HepG2 (cell line): ENCODE measurements around the gene RAP1GAP2. TPM values are rescaled to one million over a fixed set of nuclear protein-coding genes. Genes with fewer than 3 reads are reported as not detected.

ENCODE experiments used
- ATAC-seq: fragments of 200-7000 bp; cut with Tn5 transposase; 3 replicates; pipeline ENCODE4 v1.9.1; 2020; ENCODE audit warnings: mild to moderate bottlenecking, moderate library complexity
- BruUV-seq: library from RNA; stranded (reverse); fragments of 400-500 nt; replicated peaks from 2 replicates; lab custom pipeline; 2021; lab: Mats Ljungman, UMichigan
- CTCF ChIA-PET: fragments of 300-600 bp; formaldehyde crosslinking; extraction: SDS; loops from one replicate; lab custom pipeline; 2021; ENCODE audit warnings: low total read pairs, inconsistent platforms, low intra/inter-chr PET ratio; lab: Yijun Ruan, JAX
- POLR2A ChIA-PET: fragments of 350-600 bp; sonication (Branson Sonifier 250); formaldehyde crosslinking; loops from one replicate; lab custom pipeline; 2020; ENCODE audit warnings: antibody characterized with exemption, inconsistent platforms; lab: Yijun Ruan, JAX
- DNase-seq: peaks from one replicate; pipeline ENCODE4 v3.0.0-alpha.2; 2015; ENCODE audit warnings: low spot score
- FAIRE-seq: peaks from 3 replicates; lab custom pipeline; 2011; peaks lifted over from hg19 to GRCh38; lab: Jason Lieb, UNC
- H2AFZ ChIP-seq: one replicate; pipeline ENCODE4 v1.6.1; 2011; ENCODE audit warnings: low read length, inconsistent platforms
- H3K27ac ChIP-seq: fragments of 300-600 bp; 3 replicates; pipeline ENCODE4 v1.8.0; 2011; ENCODE audit warnings: mixed run types, mild to moderate bottlenecking, mixed read lengths, low read length, inconsistent platforms; ENCODE audit not compliant: insufficient read depth; ENCODE audit errors: extremely low read length
- H3K27me3 ChIP-seq, 2 experiments: fragments of 200-600 bp in 1 of 2; 2 replicates in 1 of 2; 3 replicates in 1 of 2; pipeline versions ENCODE4 v1.6.0 to v1.8.0; 2011; ENCODE audit warnings: low read length in 2 of 2, mild to moderate bottlenecking in 2 of 2, moderate library complexity in 2 of 2, inconsistent platforms in 1 of 2; ENCODE audit not compliant: insufficient read depth in 2 of 2, control insufficient read depth in 1 of 2
- H3K36me3 ChIP-seq, 2 experiments: fragments of 200-600 bp in 1 of 2; replicated peaks in 1 of 2; 2 replicates in 1 of 2; 3 replicates in 1 of 2; pipeline versions ENCODE4 v1.5.1 to v1.8.0; 2011; ENCODE audit warnings: low read length in 2 of 2, inconsistent platforms in 1 of 2; ENCODE audit not compliant: insufficient read depth in 2 of 2, control insufficient read depth in 1 of 2
- H3K4me1 ChIP-seq: 2 replicates; pipeline ENCODE4 v1.5.1; 2012; ENCODE audit warnings: low read length, inconsistent platforms; ENCODE audit not compliant: insufficient read depth
- H3K4me2 ChIP-seq: 2 replicates; pipeline ENCODE4 v1.6.0; 2011; ENCODE audit warnings: low read depth, low read length, inconsistent platforms
- H3K4me3 ChIP-seq, 3 experiments: fragments of 200-600 bp in 1 of 3; sonication (generic), shearing (Covaris generic) in 1 of 3; replicated peaks in 1 of 3; 2 replicates each; pipeline ENCODE4 v1.5.1; 2011 to 2016; ENCODE audit warnings: low read length in 3 of 3, inconsistent platforms in 2 of 3, low read depth in 2 of 3, mild to moderate bottlenecking in 2 of 3, control low read depth in 1 of 3, mixed read lengths in 1 of 3; ENCODE audit not compliant: insufficient read depth in 1 of 3
- H3K79me2 ChIP-seq: one replicate; pipeline ENCODE4 v1.6.1; 2011; ENCODE audit warnings: low read length, inconsistent platforms; ENCODE audit not compliant: insufficient read depth
- H3K9ac ChIP-seq: 2 replicates; pipeline ENCODE4 v1.6.0; 2011; ENCODE audit warnings: mild to moderate bottlenecking, low read depth, low read length, inconsistent platforms; ENCODE audit not compliant: insufficient read depth
- H3K9me3 ChIP-seq: 2 replicates; pipeline ENCODE4 v1.5.1; 2012; ENCODE audit warnings: mild to moderate bottlenecking, low read length
- H4K20me1 ChIP-seq: 2 replicates; pipeline ENCODE4 v1.6.0; 2011; ENCODE audit warnings: inconsistent platforms, mild to moderate bottlenecking, low read length, moderate library complexity; ENCODE audit not compliant: insufficient read depth
- KLF9 ChIP-seq: IDR thresholded peaks from 2 replicates; pipeline ENCODE4 v1.6.1; 2016; ENCODE audit warnings: low read depth
- SNAPC4 ChIP-seq: sonication (generic); formaldehyde crosslinking; IDR thresholded peaks from 2 replicates; pipeline ENCODE4 v1.4.0; 2020; ENCODE audit warnings: mild to moderate bottlenecking, missing genetic modification reagents
- SOX5 ChIP-seq: IDR thresholded peaks from 2 replicates; pipeline ENCODE4 v1.6.1; 2016; ENCODE audit warnings: borderline replicate concordance
- ZNF513 ChIP-seq: sonication (generic); formaldehyde crosslinking; conservative IDR thresholded peaks from 2 replicates; pipeline ENCODE4 v1.5.0; 2020; ENCODE audit warnings: missing genetic modification reagents
- ZSCAN5A ChIP-seq: sonication (generic); formaldehyde crosslinking; IDR thresholded peaks from 2 replicates; pipeline ENCODE4 v1.8.0; 2022; ENCODE audit warnings: mild to moderate bottlenecking, missing genetic modification reagents, borderline replicate concordance
- WGBS: methylation state at CpG from one replicate; pipeline ENCODE4 v1.1.6; 2017; ENCODE audit warnings: low lambda C conversion rate; 5-methylcytosine and 5-hydroxymethylcytosine counted together
- in situ Hi-C: cut with HindIII; loops from 2 replicates; pipeline ENCODE4 v1.10.0; 2017; ENCODE audit warnings: low pct_unique_long_range_greater_than_20kb; ENCODE audit not compliant: extremely low pct_ligation_motif_present
- intact Hi-C: fragments of 100-400 bp; cut with micrococcal nuclease; formaldehyde crosslinking; loops from one replicate; pipeline ENCODE4 v1.10.0; 2022; ENCODE audit not compliant: unreplicated experiment
- polyA plus RNA-seq, 8 experiments: library from polyadenylated mRNA; depleted of rRNA in 3 of 8; stranded (reverse) in 7 of 8; unstranded in 1 of 8; fragments of >200 nt; fragmentation: Illumina TruSeq in 4 of 8; extraction: Trizol in 4 of 8; gene quantifications; 2 replicates each; pipeline versions ENCODE4 v1.2.1 to v1.2.3, GENCODE V29; 2011 to 2016; ENCODE audit warnings: low read depth in 4 of 8, missing spikeins in 1 of 8, mixed read lengths in 1 of 8; ENCODE audit not compliant: insufficient read depth in 1 of 8
- total RNA-seq, 5 experiments: library from RNA; depleted of rRNA; stranded (reverse); fragments of >200 nt; fragmentation: Illumina TruSeq; extraction: Trizol; gene quantifications; 2 replicates each; pipeline ENCODE4 v1.2.3, GENCODE V29; 2016; ENCODE audit warnings: low read depth in 1 of 5

RAP1GAP2 gene
- total and polyA plus RNA-seq, 2 of the 13 experiments (the other 11 are each of a cell fraction or from before 2014, with no cell fraction given): 10.9 to 12.0 TPM

GRCh38 chr17:2880050-2880449 lies 83.8 kb downstream of the RAP1GAP2 start:
- intact Hi-C loops: no loop called here
- H3K9ac ChIP-seq: no peak overlapping the region
- peaks cover 12% of the 10 kb centered on the region for H3K4me1 ChIP-seq
- ATAC-seq (no peak), DNase-seq (no peak), FAIRE-seq (no peak)
- H3K27ac ChIP-seq: no peak overlapping the region
- no peak overlapping the region for H3K4me2 ChIP-seq
- H3K79me2 ChIP-seq: no peaks in the 10 kb centered on the region
- H3K4me3 ChIP-seq: no peak overlapping the region
- no peaks in the 10 kb centered on the region for H3K9me3 ChIP-seq
- in situ Hi-C loops: no loop called here
- 77% methylated on average over 8 of the region's 8 CpGs for WGBS
- H3K27me3 ChIP-seq: no peaks in the 10 kb centered on the region
- no peaks in the 10 kb centered on the region for H3K36me3 ChIP-seq
- no peak overlapping the region for H2AFZ ChIP-seq
- no TSS peak for BruUV-seq
- POLR2A ChIA-PET: no interaction called here
- no peaks in the 10 kb centered on the region for H4K20me1 ChIP-seq
- CTCF ChIA-PET: no interaction called here
- TF ChIP-seq ZNF513 (no peak), ZSCAN5A (no peak)

- in situ Hi-C loops: no loop called here
- FAIRE-seq: no peak
- DNase-seq: no peak
- no peaks in the 10 kb centered on the region for H3K27me3 ChIP-seq
- ChIA-PET CTCF (no interaction called here), POLR2A (no interaction called here)
- BruUV-seq: no TSS peak
- no peaks in the 10 kb centered on the region for H3K9me3 ChIP-seq
- H3K4me2 ChIP-seq: no peak overlapping the region
- H3K9ac ChIP-seq: no peak overlapping the region
- intact Hi-C loops: no loop called here
- no peaks in the 10 kb centered on the region for H3K36me3 ChIP-seq
- H3K4me3 ChIP-seq: no peak overlapping the region
- ATAC-seq: no peak
- no peak overlapping the region for H2AFZ ChIP-seq
- no peak overlapping the region for H3K27ac ChIP-seq
- H3K79me2 ChIP-seq: no peaks in the 10 kb centered on the region
- no peaks in the 10 kb centered on the region for H4K20me1 ChIP-seq
- 66% methylated on average over 5 of the region's 5 CpGs for WGBS
- peaks cover 12% of the 10 kb centered on the region for H3K4me1 ChIP-seq
- TF ChIP-seq KLF9 (CRISPR knock-in tag) (no peak), ZNF513 (no peak), SNAPC4 (CRISPR knock-in tag) (no peak), SOX5 (CRISPR knock-in tag) (no peak)
These were observed 85.1 kb downstream of the RAP1GAP2 start for GRCh38 chr17:2881295-2881694.
